CD14-positive monocyte (primary cell): ENCODE measurements around the gene CARM1. TPM values are rescaled to one million over a fixed set of nuclear protein-coding genes. Genes with fewer than 3 reads are reported as not detected.

Source experiments
- DNase-seq, 3 donors: peaks; one replicate each; pipeline ENCODE4 v3.0.0-alpha.2; 2011 to 2022
- H2AFZ ChIP-seq: 2 replicates; pipeline ENCODE4 v1.6.0; 2012; ENCODE audit warnings: mild to moderate bottlenecking, low read depth, low read length, inconsistent platforms; ENCODE audit not compliant: insufficient read depth, poor library complexity, severe bottlenecking
- H3K27ac ChIP-seq, 2 donors: 1 replicate in 1 of 2; 2 replicates in 1 of 2; pipeline ENCODE4 v1.5.1; 2012 to 2013; ENCODE audit warnings: low read length in 2 of 2, control low read depth in 1 of 2, inconsistent platforms in 1 of 2, low read depth in 1 of 2, mild to moderate bottlenecking in 1 of 2
- H3K27me3 ChIP-seq, 2 donors: one replicate each; pipeline versions ENCODE4 v1.6.0 to v1.6.1; 2011 to 2013; ENCODE audit warnings: low read length in 2 of 2; ENCODE audit not compliant: control insufficient read depth in 2 of 2, insufficient read depth in 2 of 2
- H3K36me3 ChIP-seq, 2 donors: replicated peaks in 1 of 2; 1 replicate in 1 of 2; 2 replicates in 1 of 2; pipeline versions ENCODE4 v1.5.1 to v1.6.1; 2012 to 2013; ENCODE audit warnings: low read length in 2 of 2, control low read depth in 1 of 2, inconsistent platforms in 1 of 2, mild to moderate bottlenecking in 1 of 2; ENCODE audit not compliant: insufficient read depth in 2 of 2, control insufficient read depth in 1 of 2
- H3K4me1 ChIP-seq, 2 donors: 1 replicate in 1 of 2; 2 replicates in 1 of 2; pipeline versions ENCODE4 v1.5.1 to v1.6.1; 2012 to 2013; ENCODE audit warnings: low read length in 2 of 2, control low read depth in 1 of 2, inconsistent platforms in 1 of 2, mild to moderate bottlenecking in 1 of 2, moderate library complexity in 1 of 2; ENCODE audit not compliant: insufficient read depth in 2 of 2, control insufficient read depth in 1 of 2
- H3K4me2 ChIP-seq: replicated peaks from 2 replicates; pipeline ENCODE3; 2012; ENCODE audit warnings: low read length, moderate library complexity, mild to moderate bottlenecking; ENCODE audit not compliant: poor library complexity, severe bottlenecking; ENCODE audit errors: extremely low read depth
- H3K4me3 ChIP-seq, 3 experiments: fragments of 200-600 bp in 1 of 3; sonication (generic) in 1 of 3; replicated peaks in 1 of 3; 1 replicate in 2 of 3; 2 replicates in 1 of 3; pipeline ENCODE4 v1.5.1; 2011 to 2013; ENCODE audit warnings: low read length in 3 of 3, mild to moderate bottlenecking in 3 of 3, control low read depth in 2 of 3, low read depth in 2 of 3, inconsistent platforms in 1 of 3, moderate library complexity in 1 of 3
- H3K79me2 ChIP-seq: 2 replicates; pipeline ENCODE4 v1.6.0; 2012; ENCODE audit warnings: mild to moderate bottlenecking, control low read depth, inconsistent platforms, low read length, moderate library complexity; ENCODE audit not compliant: insufficient read depth
- H3K9ac ChIP-seq: 2 replicates; pipeline ENCODE4 v1.6.0; 2017; ENCODE audit warnings: low read length, mild to moderate bottlenecking; ENCODE audit not compliant: insufficient read depth, poor library complexity, severe bottlenecking
- H3K9me3 ChIP-seq, 2 donors: replicated peaks in 1 of 2; 1 replicate in 1 of 2; 2 replicates in 1 of 2; pipeline versions ENCODE4 v1.5.1 to v1.6.1; 2012 to 2013; ENCODE audit warnings: low read length in 2 of 2, control low read depth in 1 of 2; ENCODE audit not compliant: control insufficient read depth in 1 of 2, insufficient read depth in 1 of 2
- H4K20me1 ChIP-seq: 2 replicates; pipeline ENCODE4 v1.6.0; 2012; ENCODE audit warnings: mild to moderate bottlenecking, low read length, control low read depth, moderate library complexity; ENCODE audit not compliant: insufficient read depth
- H3K27ac Mint-ChIP-seq, 7 donors: one replicate each; pipeline ENCODE4 v1.8.0; 2020; ENCODE audit warnings: mild to moderate bottlenecking in 7 of 7, mixed read lengths in 7 of 7, moderate library complexity in 6 of 7, inconsistent platforms in 2 of 7
- H3K27me3 Mint-ChIP-seq, 3 donors: one replicate each; pipeline ENCODE4 v1.8.0; 2021 to 2022; ENCODE audit warnings: low read depth in 3 of 3, mild to moderate bottlenecking in 3 of 3, mixed read lengths in 3 of 3, moderate library complexity in 3 of 3, inconsistent platforms in 1 of 3
- H3K36me3 Mint-ChIP-seq, 2 donors: one replicate each; pipeline ENCODE4 v1.8.0; 2020; ENCODE audit warnings: mixed read lengths in 2 of 2, inconsistent platforms in 1 of 2, mild to moderate bottlenecking in 1 of 2
- H3K4me1 Mint-ChIP-seq: one replicate; pipeline ENCODE4 v1.8.0; 2020; ENCODE audit warnings: mild to moderate bottlenecking, mixed read lengths
- H3K4me3 Mint-ChIP-seq, 2 donors: one replicate each; pipeline ENCODE4 v1.8.0; 2020; ENCODE audit warnings: mild to moderate bottlenecking in 2 of 2, mixed read lengths in 2 of 2, moderate library complexity in 1 of 2
- H3K9me3 Mint-ChIP-seq, 7 donors: one replicate each; pipeline ENCODE4 v1.8.0; 2020 to 2022; ENCODE audit warnings: mixed read lengths in 7 of 7, mild to moderate bottlenecking in 6 of 7, moderate library complexity in 6 of 7, inconsistent platforms in 2 of 7
- CTCF ChIP-seq: fragments of 200-600 bp; IDR thresholded peaks from one replicate; pipeline ENCODE4 v1.8.0; 2022; ENCODE audit warnings: antibody characterized with exemption, mild to moderate bottlenecking
- WGBS: methylation state at CpG from one replicate; pipeline ENCODE4 v1.1.5; 2013; ENCODE audit warnings: missing lambda C conversion rate; ENCODE audit not compliant: insufficient coverage; 5-methylcytosine and 5-hydroxymethylcytosine counted together
- intact Hi-C, 2 donors: fragments of 100-400 bp; cut with micrococcal nuclease; formaldehyde crosslinking; loops; one replicate each; pipeline versions ENCODE4 v1.15.0 to v1.15.1; 2023
- polyA plus RNA-seq, 3 donors: library from polyadenylated mRNA; depleted of rRNA in 1 of 3; unstranded in 2 of 3; stranded (reverse) in 1 of 3; fragments of 300-500 nt in 2 of 3; fragments of >200 nt in 1 of 3; fragmentation: Illumina TruSeq in 2 of 3; gene quantifications; 1 replicate in 2 of 3; 2 replicates in 1 of 3; pipeline ENCODE4 v1.2.3, GENCODE V29; 2012 to 2021

Gene CARM1
- polyA plus RNA-seq, 3 donors: 0.17 to 26.3 (median 0.29) TPM

- Histone ChIP-seq H3K4me3 (no peak overlapping the region), H3K4me1 (no peaks in the 10 kb centered on the region), H3K4me2 (no peak overlapping the region), H3K79me2 (no peaks in the 10 kb centered on the region), H3K36me3 (peaks cover 53 to 75% of the 10 kb centered on the region in 2 donors), H3K9me3 (no peaks in the 10 kb centered on the region), H3K27me3 (no peaks in the 10 kb centered on the region), H2AFZ (no peak overlapping the region), H3K27ac (no peak overlapping the region), H3K9ac (no peak overlapping the region), H4K20me1 (no peaks in the 10 kb centered on the region)
- no peak for TF ChIP-seq CTCF
- no peak for DNase-seq
- 94% methylated on average over 4 of the region's 6 CpGs for WGBS
- Mint-ChIP-seq H3K4me1 (no peaks in the 10 kb centered on the region), H3K36me3 (peaks cover 42 to 77% of the 10 kb centered on the region in 2 donors), H3K27ac (no peak overlapping the region), H3K4me3 (no peak overlapping the region), H3K27me3 (peaks cover 0 to 3% (median 0%) of the 10 kb centered on the region in 3 donors), H3K9me3 (peaks cover 0 to 2% (median 0%) of the 10 kb centered on the region in 7 donors)
- intact Hi-C loops: no loop called here
These were observed 45.2 kb downstream of the CARM1 start for GRCh38 chr19:10916602-10917001.

GRCh38 chr19:10918359-10918758 is 47.0 kb downstream of the CARM1 start:
- DNase-seq: no peak
- Histone ChIP-seq H3K9me3 (no peaks in the 10 kb centered on the region), H3K27ac (no peak overlapping the region), H3K4me1 (no peaks in the 10 kb centered on the region), H3K36me3 (peaks cover 53 to 76% of the 10 kb centered on the region in 2 donors), H3K9ac (no peak overlapping the region), H2AFZ (no peak overlapping the region), H4K20me1 (no peaks in the 10 kb centered on the region), H3K27me3 (no peaks in the 10 kb centered on the region), H3K4me3 (no peak overlapping the region), H3K79me2 (no peaks in the 10 kb centered on the region), H3K4me2 (no peak overlapping the region)
- Mint-ChIP-seq H3K9me3 (no peaks in the 10 kb centered on the region), H3K27me3 (no peaks in the 10 kb centered on the region), H3K27ac (peak overlapping the region in 2 of 7 donors; percentile 22 to 53), H3K36me3 (peaks cover 42 to 75% of the 10 kb centered on the region in 2 donors), H3K4me1 (no peaks in the 10 kb centered on the region), H3K4me3 (no peak overlapping the region)
- intact Hi-C loops: no loop called here
- 92% methylated on average over 2 of the region's 11 CpGs for WGBS
- TF ChIP-seq CTCF: no peak
